Panc1 (cell line): ENCODE data around the gene TPST2.

Experiments used
- CTCF ChIP-seq: fragments of 450-650 bp; IDR thresholded peaks from 2 replicates; pipeline ENCODE4 v1.5.1; 2017; ENCODE audit warnings: mild to moderate bottlenecking
- SIN3A ChIP-seq: IDR thresholded peaks from 2 replicates; pipeline ENCODE4 v1.6.1; 2012; ENCODE audit warnings: low read depth, mild to moderate bottlenecking, low read length, moderate library complexity, borderline replicate concordance; ENCODE audit not compliant: insufficient read depth

- TF ChIP-seq CTCF, result no peak
- no peak for TF ChIP-seq SIN3A
These were observed at the start of gene TPST2 for GRCh38 chr22:26589845-26590736.
